ENCODE data around the gene POLA1.
A peak's percentile ranks its signal among the peaks of the same experiment; 100 is the strongest.

POLA1 gene

DNA sequence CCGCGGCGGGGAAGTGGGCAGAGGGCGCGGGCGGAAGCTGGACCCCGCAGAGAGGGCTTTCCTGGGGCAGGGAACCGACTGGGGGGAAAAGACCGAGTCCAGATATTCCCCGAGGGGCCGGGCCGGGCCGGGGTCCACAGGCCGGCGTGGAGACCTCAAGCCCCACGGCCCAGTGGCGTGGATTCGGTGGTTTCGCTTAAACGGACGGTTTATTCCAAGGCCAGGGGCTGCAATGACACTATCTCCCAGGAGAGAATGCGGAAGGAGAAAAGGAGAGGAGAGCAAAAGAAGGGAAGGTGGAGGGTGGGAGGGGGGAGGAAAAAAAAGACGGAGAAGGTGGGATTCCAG is 311.3 kb downstream of the POLA1 start:
- no peak overlapping the region for H4K91ac ChIP-seq (ENCODE audit: low read depth, low read length, poor library complexity)
- no peak overlapping the region for H2BK12ac ChIP-seq (ENCODE audit: low read length)
- H2AK5ac ChIP-seq (ENCODE audit: low read depth, low read length), result no peak overlapping the region
- H2BK120ac ChIP-seq (ENCODE audit: low read depth, low read length), result no peak overlapping the region
- no peaks in the 10 kb centered on the region for H3K79me1 ChIP-seq (ENCODE audit: low read depth, low read length)
- H2BK15ac ChIP-seq (ENCODE audit: low read length), result no peak overlapping the region
- WGBS, 2 donors (ENCODE audit: extremely low coverage in 2 of 2, insufficient read length in 2 of 2, insufficient replicate concordance in 1 of 2), result no CpG with 5 or more reads among the region's 23 CpGs
- no peak overlapping the region for H4K8ac ChIP-seq (ENCODE audit: low read depth, low read length)
- H3K4ac ChIP-seq (ENCODE audit: low read length), result no peak overlapping the region
- H3K14ac ChIP-seq (ENCODE audit: low read length), result no peak overlapping the region
- H3K9ac ChIP-seq (ENCODE audit: low read depth, low read length, poor library complexity), result no peak overlapping the region
- peak overlapping the region; percentile 2 for H3K4me2 ChIP-seq (ENCODE audit: insufficient read depth, low read length, poor library complexity, severe bottlenecking)
- H3K4me3 ChIP-seq (ENCODE audit: low read length in 2 of 2), result peak overlapping the region in 1 of 2 donors; percentile 6
- peaks cover 0 to 3% of the 10 kb centered on the region in 2 donors for H3K36me3 ChIP-seq (replicated peaks in 1 of 2; ENCODE audit: control insufficient read depth in 2 of 2, insufficient read depth in 2 of 2, low read length in 2 of 2)
- H2BK5ac ChIP-seq (ENCODE audit: low read length), result no peak overlapping the region
- peak overlapping the region; percentile 28 for H3K18ac ChIP-seq (ENCODE audit: low read length)
- H3K4me1 ChIP-seq (ENCODE audit: control insufficient read depth in 2 of 2, insufficient read depth in 1 of 2, low read depth in 1 of 2, low read length in 2 of 2), result peaks cover 0 to 5% of the 10 kb centered on the region in 2 donors
- H3K9me3 ChIP-seq (replicated peaks in 1 of 2; ENCODE audit: control insufficient read depth in 2 of 2, insufficient read depth in 1 of 2, low read depth in 1 of 2, low read length in 2 of 2), result no peaks in the 10 kb centered on the region
- no peak overlapping the region for H3K23ac ChIP-seq (ENCODE audit: low read depth, low read length, poor library complexity)
- peak overlapping the region; percentile 68 for H2AFZ ChIP-seq (ENCODE audit: low read length)
- H3K27me3 ChIP-seq (ENCODE audit: control insufficient read depth in 3 of 3, insufficient read depth in 3 of 3, low read depth in 1 of 3, low read length in 3 of 3), result peaks cover 17 to 77% (median 54%) of the 10 kb centered on the region in 3 experiments
- H3K27ac ChIP-seq (replicated peaks; ENCODE audit: low read length), result no peak overlapping the region
- DNase-seq (ENCODE audit: low spot score), result no peak

DNA sequence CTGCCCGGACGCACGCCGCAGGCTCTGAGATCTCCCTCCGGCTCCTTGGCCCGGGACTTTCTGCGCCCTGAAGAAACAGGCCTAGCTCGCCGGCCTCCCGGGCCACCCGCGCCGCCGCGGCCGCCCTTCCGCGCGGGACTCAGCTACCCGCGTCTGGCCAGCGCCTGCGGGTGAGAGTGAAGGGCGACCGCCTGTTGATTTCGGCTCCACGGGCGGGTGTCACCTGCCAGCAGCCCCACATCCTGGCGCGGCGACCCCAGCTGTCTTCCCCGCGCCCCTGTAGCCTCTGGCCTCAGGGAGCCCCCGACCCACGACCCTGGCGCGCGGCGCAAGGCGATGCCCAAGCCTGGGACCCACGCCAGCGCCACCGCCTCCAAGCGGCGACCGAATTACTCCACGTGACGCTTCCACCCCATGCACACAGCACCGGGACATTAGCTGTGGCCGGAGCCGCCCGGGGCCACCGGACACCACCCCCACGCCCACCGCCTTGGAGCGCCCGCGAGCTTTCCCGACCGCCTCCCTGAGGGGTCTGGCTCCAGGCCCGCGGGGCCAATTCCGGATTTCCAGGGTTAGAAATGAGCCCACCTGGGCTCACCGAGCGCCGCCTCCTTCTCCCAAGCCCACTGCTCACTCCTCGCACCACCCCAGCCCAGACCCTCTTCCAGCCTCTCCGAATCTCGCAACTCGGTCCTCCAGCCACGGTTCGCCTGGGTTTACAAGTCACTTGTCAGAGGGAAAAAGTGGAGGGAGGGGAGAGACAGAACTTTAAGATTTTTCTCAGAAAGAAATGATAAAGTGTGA is 311.9 kb downstream of the POLA1 start:
- Histone ChIP-seq H4K8ac (ENCODE audit: low read depth, low read length) (no peak overlapping the region), H3K23ac (ENCODE audit: low read depth, low read length, poor library complexity) (no peak overlapping the region), H3K27me3 (ENCODE audit: control insufficient read depth in 3 of 3, insufficient read depth in 3 of 3, low read depth in 1 of 3, low read length in 3 of 3) (peaks cover 17 to 83% (median 60%) of the 10 kb centered on the region in 3 experiments), H2AK5ac (ENCODE audit: low read depth, low read length) (no peak overlapping the region), H3K9ac (ENCODE audit: low read depth, low read length, poor library complexity) (no peak overlapping the region), H3K9me3 (replicated peaks in 1 of 2; ENCODE audit: control insufficient read depth in 2 of 2, insufficient read depth in 1 of 2, low read depth in 1 of 2, low read length in 2 of 2) (no peaks in the 10 kb centered on the region), H4K91ac (ENCODE audit: low read depth, low read length, poor library complexity) (no peak overlapping the region), H3K4me3 (ENCODE audit: low read length in 2 of 2) (peak overlapping the region; percentile 6 to 28), H3K4me1 (ENCODE audit: control insufficient read depth in 2 of 2, insufficient read depth in 1 of 2, low read depth in 1 of 2, low read length in 2 of 2) (peaks cover 0 to 4% of the 10 kb centered on the region in 2 donors), H2BK15ac (ENCODE audit: low read length) (no peak overlapping the region), H3K4ac (ENCODE audit: low read length) (no peak overlapping the region), H2AFZ (ENCODE audit: low read length) (peak overlapping the region; percentile 68), H3K79me1 (ENCODE audit: low read depth, low read length) (no peaks in the 10 kb centered on the region), H3K36me3 (replicated peaks in 1 of 2; ENCODE audit: control insufficient read depth in 2 of 2, insufficient read depth in 2 of 2, low read length in 2 of 2) (peaks cover 0 to 3% of the 10 kb centered on the region in 2 donors), H2BK5ac (ENCODE audit: low read length) (no peak overlapping the region), H3K18ac (ENCODE audit: low read length) (peak overlapping the region; percentile 57), H3K4me2 (ENCODE audit: insufficient read depth, low read length, poor library complexity, severe bottlenecking) (peak overlapping the region; percentile 33), H3K14ac (ENCODE audit: low read length) (peak overlapping the region; percentile 8), H2BK120ac (ENCODE audit: low read depth, low read length) (no peak overlapping the region), H2BK12ac (ENCODE audit: low read length) (no peak overlapping the region), H3K27ac (replicated peaks; ENCODE audit: low read length) (no peak overlapping the region)
- no CpG with 5 or more reads among the region's 72 CpGs for WGBS, 2 donors (ENCODE audit: extremely low coverage in 2 of 2, insufficient read length in 2 of 2, insufficient replicate concordance in 1 of 2)
- DNase-seq (ENCODE audit: low spot score), result no peak

DNA sequence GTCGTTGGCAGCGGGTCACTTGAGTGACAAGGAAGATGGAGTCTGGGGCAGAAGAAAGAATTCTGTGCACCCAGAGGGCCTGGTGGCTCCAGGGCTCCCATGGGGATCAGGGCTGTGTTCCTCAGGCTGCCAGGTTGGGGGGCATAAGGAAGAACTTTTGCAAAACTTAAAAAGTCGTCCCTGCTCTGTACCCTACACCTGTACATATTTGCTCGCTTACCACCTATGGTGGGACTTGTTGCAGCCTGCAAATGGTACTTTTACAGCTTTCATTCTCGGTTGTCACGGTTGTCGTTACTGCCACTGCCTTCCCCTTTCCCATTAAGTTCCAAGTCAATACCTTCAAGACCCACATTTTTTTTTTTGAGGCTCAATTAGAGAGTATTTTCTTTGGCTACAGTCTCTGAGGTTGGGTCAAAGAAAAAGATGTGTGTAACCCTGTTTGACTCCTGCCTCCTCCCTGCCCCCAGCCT is 312.9 kb downstream of the POLA1 start:
- H3K27me3 ChIP-seq (ENCODE audit: control insufficient read depth in 3 of 3, insufficient read depth in 3 of 3, low read depth in 1 of 3, low read length in 3 of 3), result peaks cover 19 to 93% (median 70%) of the 10 kb centered on the region in 3 experiments
- H2BK12ac ChIP-seq (ENCODE audit: low read length), result no peak overlapping the region
- no peak for DNase-seq (ENCODE audit: low spot score)
- peaks cover 0 to 2% of the 10 kb centered on the region in 2 donors for H3K4me1 ChIP-seq (ENCODE audit: control insufficient read depth in 2 of 2, insufficient read depth in 1 of 2, low read depth in 1 of 2, low read length in 2 of 2)
- H3K27ac ChIP-seq (replicated peaks; ENCODE audit: low read length), result no peak overlapping the region
- no peak overlapping the region for H3K23ac ChIP-seq (ENCODE audit: low read depth, low read length, poor library complexity)
- WGBS, 2 donors (ENCODE audit: extremely low coverage in 2 of 2, insufficient read length in 2 of 2, insufficient replicate concordance in 1 of 2), result no CpG with 5 or more reads among the region's 7 CpGs
- H3K9me3 ChIP-seq (replicated peaks in 1 of 2; ENCODE audit: control insufficient read depth in 2 of 2, insufficient read depth in 1 of 2, low read depth in 1 of 2, low read length in 2 of 2), result no peaks in the 10 kb centered on the region
- no peak overlapping the region for H3K4me2 ChIP-seq (ENCODE audit: insufficient read depth, low read length, poor library complexity, severe bottlenecking)
- no peak overlapping the region for H4K91ac ChIP-seq (ENCODE audit: low read depth, low read length, poor library complexity)
- H3K14ac ChIP-seq (ENCODE audit: low read length), result no peak overlapping the region
- no peak overlapping the region for H4K8ac ChIP-seq (ENCODE audit: low read depth, low read length)
- H2AK5ac ChIP-seq (ENCODE audit: low read depth, low read length), result no peak overlapping the region
- H3K36me3 ChIP-seq (replicated peaks in 1 of 2; ENCODE audit: control insufficient read depth in 2 of 2, insufficient read depth in 2 of 2, low read length in 2 of 2), result no peaks in the 10 kb centered on the region
- H3K4ac ChIP-seq (ENCODE audit: low read length), result no peak overlapping the region
- no peaks in the 10 kb centered on the region for H3K79me1 ChIP-seq (ENCODE audit: low read depth, low read length)
- peak overlapping the region; percentile 61 for H2AFZ ChIP-seq (ENCODE audit: low read length)
- H3K18ac ChIP-seq (ENCODE audit: low read length), result no peak overlapping the region
- H3K9ac ChIP-seq (ENCODE audit: low read depth, low read length, poor library complexity), result no peak overlapping the region
- no peak overlapping the region for H3K4me3 ChIP-seq (ENCODE audit: low read length in 2 of 2)
- no peak overlapping the region for H2BK15ac ChIP-seq (ENCODE audit: low read length)
- H2BK5ac ChIP-seq (ENCODE audit: low read length), result no peak overlapping the region
- no peak overlapping the region for H2BK120ac ChIP-seq (ENCODE audit: low read depth, low read length)

All from neuronal stem cell (in vitro differentiated cells).